Kidney epithelial cell (primary cell): ENCODE data around the gene VGLL1. TPM values are rescaled to one million over a fixed set of nuclear protein-coding genes. Genes with fewer than 3 reads are reported as not detected.

Experiments
- DNase-seq: peaks from one replicate; pipeline ENCODE4 v3.0.0-alpha.2; 2010; ENCODE audit warnings: low read depth
- H3K27me3 ChIP-seq: 2 replicates; pipeline ENCODE4 v1.6.0; 2011; ENCODE audit warnings: low read length; ENCODE audit not compliant: control insufficient read depth, insufficient read depth
- H3K36me3 ChIP-seq: 2 replicates; pipeline ENCODE4 v1.5.1; 2011; ENCODE audit warnings: low read length; ENCODE audit not compliant: control insufficient read depth, insufficient read depth
- H3K4me3 ChIP-seq: 2 replicates; pipeline ENCODE4 v1.5.1; 2011; ENCODE audit warnings: low read depth, mild to moderate bottlenecking, control low read depth, low read length
- CTCF ChIP-seq: IDR thresholded peaks from 2 replicates; pipeline ENCODE4 v1.5.1; 2011; ENCODE audit warnings: mild to moderate bottlenecking, moderate library complexity, low read length, control low read depth, inconsistent platforms; ENCODE audit not compliant: insufficient read depth, poor library complexity, severe bottlenecking
- total RNA-seq: library from RNA; depleted of rRNA; stranded (reverse); fragments of >200 nt; gene quantifications from 2 replicates; pipeline ENCODE4 v1.2.3, GENCODE V29; 2015

VGLL1 gene
- 1.3 and 1.4 TPM in 2 replicates for total RNA-seq

GRCh38 chrX:136531951-136532350, at the start of gene VGLL1:
VGLL1 (plus strand) TSS chrX:136532215; CDS start chrX:136536021, 3,806 bp downstream.
- no peak within 1 kb of the TSS for H3K4me3 ChIP-seq
- H3K27me3 ChIP-seq, result no peaks in the 10 kb centered on the region
- no peak for TF ChIP-seq CTCF
- no peaks in the 10 kb centered on the region for H3K36me3 ChIP-seq
- no peak for DNase-seq

GRCh38 chrX:136487647-136488046, 44.4 kb upstream of the VGLL1 start, which contains the start of gene BRS3:
BRS3 (plus strand) TSS chrX:136487947; CDS start chrX:136488115, 168 bp downstream.
- H3K27me3 ChIP-seq, result no peaks in the 10 kb centered on the region
- no peak for DNase-seq
- no peak within 1 kb of the TSS for H3K4me3 ChIP-seq

GRCh38 chrX:136488706-136489105, 43.3 kb upstream of the VGLL1 start:
- TF ChIP-seq CTCF, result no peak
- Histone ChIP-seq H3K36me3 (no peaks in the 10 kb centered on the region), H3K27me3 (no peaks in the 10 kb centered on the region), H3K4me3 (no peak overlapping the region)
- DNase-seq, result no peak

More at GRCh38 chrX:136487647-136488046, 44.4 kb upstream of the VGLL1 start, which contains the start of gene BRS3:
- no peak for TF ChIP-seq CTCF
- no peaks in the 10 kb centered on the region for H3K36me3 ChIP-seq

GRCh38 chrX:136491832-136492231, 40.2 kb upstream of the VGLL1 start:
- H3K27me3 ChIP-seq, result no peaks in the 10 kb centered on the region
- H3K36me3 ChIP-seq, result no peaks in the 10 kb centered on the region
- TF ChIP-seq CTCF, result no peak
- H3K4me3 ChIP-seq, result no peak overlapping the region
- no peak for DNase-seq

- Histone ChIP-seq H3K27me3 (no peaks in the 10 kb centered on the region), H3K4me3 (no peak overlapping the region), H3K36me3 (no peaks in the 10 kb centered on the region)
- no peak for DNase-seq
- TF ChIP-seq CTCF, result no peak
These were observed 39.0 kb upstream of the VGLL1 start for GRCh38 chrX:136493011-136493410.

- DNase-seq, result no peak
- no peak for TF ChIP-seq CTCF
- H3K27me3 ChIP-seq, result no peaks in the 10 kb centered on the region
- H3K4me3 ChIP-seq, result no peak overlapping the region
- no peaks in the 10 kb centered on the region for H3K36me3 ChIP-seq
These were observed 37.0 kb upstream of the VGLL1 start for GRCh38 chrX:136495043-136495442.
